ENCODE measurements around the gene MYADML2.

The MYADML2 gene

GRCh38 chr17:81950501-81950900 lies 3.5 kb upstream of the MYADML2 start:
- DNase-seq (ENCODE audit: low read depth), result no peak
- H3K4me3 ChIP-seq (ENCODE audit: low read length), result no peak overlapping the region

GRCh38 chr17:81948635-81949378 lies 1.8 kb upstream of the MYADML2 start:
- no peak overlapping the region for H3K4me3 ChIP-seq (ENCODE audit: low read length)
- no peak for DNase-seq (ENCODE audit: low read depth)
- no peak for TF ChIP-seq CTCF (IDR thresholded peaks at IDR 0.05; ENCODE audit: insufficient read depth, low read depth, low read length, missing control alignments)

More at GRCh38 chr17:81950501-81950900, 3.5 kb upstream of the MYADML2 start:
- TF ChIP-seq CTCF (IDR thresholded peaks at IDR 0.05; ENCODE audit: insufficient read depth, low read depth, low read length, missing control alignments), result no peak

- H3K4me3 ChIP-seq (ENCODE audit: low read length), result no peak overlapping the region
- no peak for TF ChIP-seq CTCF (IDR thresholded peaks at IDR 0.05; ENCODE audit: insufficient read depth, low read depth, low read length, missing control alignments)
- no peak for DNase-seq (ENCODE audit: low read depth)
Measured at GRCh38 chr17:81944858-81945257, 2.2 kb downstream of the MYADML2 start.

- TF ChIP-seq CTCF (IDR thresholded peaks at IDR 0.05; ENCODE audit: insufficient read depth, low read depth, low read length, missing control alignments), result no peak
- no peak for DNase-seq (ENCODE audit: low read depth)
- no peak overlapping the region for H3K4me3 ChIP-seq (ENCODE audit: low read length)
Measured at GRCh38 chr17:81942167-81942553, 4.9 kb downstream of the MYADML2 start.

GRCh38 chr17:81941484-81942166 lies 5.4 kb downstream of the MYADML2 start:
- TF ChIP-seq CTCF (IDR thresholded peaks at IDR 0.05; ENCODE audit: insufficient read depth, low read depth, low read length, missing control alignments), result no peak
- H3K4me3 ChIP-seq (ENCODE audit: low read length), result no peak overlapping the region
- DNase-seq (ENCODE audit: low read depth), result no peak

GRCh38 chr17:81940538-81941483 lies 6.2 kb downstream of the MYADML2 start:
- DNase-seq (ENCODE audit: low read depth), result no peak

More at GRCh38 chr17:81940538-81941483, 6.2 kb downstream of the MYADML2 start:
- no peak overlapping the region for H3K4me3 ChIP-seq (ENCODE audit: low read length)
- TF ChIP-seq CTCF (IDR thresholded peaks at IDR 0.05; ENCODE audit: insufficient read depth, low read depth, low read length, missing control alignments), result no peak
